MM.1S (cell line): ENCODE results near the gene APOE.

Experiments
- EZH2 ChIP-seq: fragments of 300-600 bp; sonication (generic); optimal IDR thresholded peaks from 2 replicates; pipeline ENCODE3; 2017; ENCODE audit warnings: low read depth, mild to moderate bottlenecking, antibody characterized with exemption, low read length, mixed read lengths
- EZH2phosphoT487 ChIP-seq: fragments of 300-600 bp; sonication (generic); IDR thresholded peaks from 2 replicates; pipeline ENCODE4 v1.6.1; 2018; ENCODE audit warnings: antibody characterized with exemption, low read length

GRCh38 chr19:44948237-44948636, 42.6 kb downstream of the APOE start:
- no peak for TF ChIP-seq EZH2phosphoT487
- no peak for TF ChIP-seq EZH2
